ENCODE results near the gene HERC4. TPM values are rescaled to one million over a fixed set of nuclear protein-coding genes. Genes with fewer than 3 reads are reported as not detected.

Gene HERC4
- total and polyA plus RNA-seq, 9 of the 15 experiments (the other 6 are each of a cell fraction or from before 2014, with no cell fraction given) = 12.5 to 33.5 (median 22.8) TPM

- no peaks in the 10 kb centered on the region for H3K9me3 ChIP-seq (replicated peaks; ENCODE audit: control insufficient read depth, insufficient read depth, low read depth, low read length)
- no peak overlapping the region for H3K9ac ChIP-seq (ENCODE audit: insufficient read depth in 1 of 2, low read depth in 2 of 2, low read length in 2 of 2)
- H3K4me1 ChIP-seq (replicated peaks in 1 of 2; ENCODE audit: control insufficient read depth in 2 of 2, insufficient read depth in 2 of 2, low read length in 2 of 2) = no peaks in the 10 kb centered on the region
- no peaks in the 10 kb centered on the region for H4K20me1 ChIP-seq (replicated peaks; ENCODE audit: control insufficient read depth, insufficient read depth, low read length)
- H3K79me2 ChIP-seq (ENCODE audit: control insufficient read depth, insufficient read depth, low read length) = no peaks in the 10 kb centered on the region
- H3K27me3 ChIP-seq (ENCODE audit: control insufficient read depth in 2 of 2, insufficient read depth in 2 of 2, low read length in 2 of 2) = peaks cover 4 to 5% of the 10 kb centered on the region in 2 experiments; a peak in 2 of 5 replicates
- 16% methylated on average over 2 of the region's 2 CpGs for WGBS (ENCODE audit: insufficient coverage, low coverage, missing lambda C conversion rate)
- ChIA-PET CTCF (ENCODE audit: low intra/inter-chr PET ratio) (no interaction called here), POLR2A (no interaction called here)
- H3K4me3 ChIP-seq = no peak overlapping the region
- H3K36me3 ChIP-seq (ENCODE audit: control insufficient read depth, insufficient read depth, low read length) = no peaks in the 10 kb centered on the region
- no peak overlapping the region for H2AFZ ChIP-seq (ENCODE audit: low read depth, low read length)
- H3K4me2 ChIP-seq (ENCODE audit: insufficient read depth, low read length) = no peak overlapping the region
- no peak for DNase-seq (ENCODE audit: extremely low read depth in 1 of 4, low spot score in 3 of 4)
- TF ChIP-seq SRSF1 (IDR thresholded peaks at IDR 0.05; ENCODE audit: low read depth, low read length) = no peak
- TF ChIP-seq TCF7 (IDR thresholded peaks at IDR 0.05; ENCODE audit: borderline replicate concordance) = no peak
- TF ChIP-seq PCBP1 (IDR thresholded peaks at IDR 0.05; ENCODE audit: low read depth, low read length, poor library complexity, severe bottlenecking) = no peak
- TF ChIP-seq HOMEZ (CRISPR knock-in tag; IDR thresholded peaks at IDR 0.05) = no peak
- no peak for TF ChIP-seq ZNF449 (CRISPR knock-in tag; IDR thresholded peaks at IDR 0.05)
- TF ChIP-seq ZKSCAN1 (IDR thresholded peaks at IDR 0.05; ENCODE audit: low read depth, low read length) = no peak
- TF ChIP-seq, protein P1, sequence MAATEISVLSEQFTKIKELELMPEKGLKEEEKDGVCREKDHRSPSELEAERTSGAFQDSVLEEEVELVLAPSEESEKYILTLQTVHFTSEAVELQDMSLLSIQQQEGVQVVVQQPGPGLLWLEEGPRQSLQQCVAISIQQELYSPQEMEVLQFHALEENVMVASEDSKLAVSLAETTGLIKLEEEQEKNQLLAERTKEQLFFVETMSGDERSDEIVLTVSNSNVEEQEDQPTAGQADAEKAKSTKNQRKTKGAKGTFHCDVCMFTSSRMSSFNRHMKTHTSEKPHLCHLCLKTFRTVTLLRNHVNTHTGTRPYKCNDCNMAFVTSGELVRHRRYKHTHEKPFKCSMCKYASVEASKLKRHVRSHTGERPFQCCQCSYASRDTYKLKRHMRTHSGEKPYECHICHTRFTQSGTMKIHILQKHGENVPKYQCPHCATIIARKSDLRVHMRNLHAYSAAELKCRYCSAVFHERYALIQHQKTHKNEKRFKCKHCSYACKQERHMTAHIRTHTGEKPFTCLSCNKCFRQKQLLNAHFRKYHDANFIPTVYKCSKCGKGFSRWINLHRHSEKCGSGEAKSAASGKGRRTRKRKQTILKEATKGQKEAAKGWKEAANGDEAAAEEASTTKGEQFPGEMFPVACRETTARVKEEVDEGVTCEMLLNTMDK (IDR thresholded peaks at IDR 0.05; ENCODE audit: borderline replicate concordance, insufficient read depth, low read depth, low read length, poor library complexity, severe bottlenecking) = no peak
- H3K27ac ChIP-seq (ENCODE audit: extremely low read depth, low read depth, low read length) = no peak overlapping the region
- in situ Hi-C loops (cut with MboI) = no loop called here
- FAIRE-seq = no peak
- intact Hi-C loops (cut with micrococcal nuclease) = no loop called here
- BruUV-seq (replicated peaks) = no TSS peak
- H3K9me1 ChIP-seq (ENCODE audit: control insufficient read depth, insufficient read depth, low read length) = no peaks in the 10 kb centered on the region
- no peak for ATAC-seq
Measured at GRCh38 chr10:68095153-68095552, 20.1 kb upstream of the HERC4 start.
